H1 (cell line): Measurements from ENCODE around the gene SLX9. TPM values are rescaled to one million over a fixed set of nuclear protein-coding genes. Genes with fewer than 3 reads are reported as not detected.

Experiments used
- CTCF ChIA-PET: fragments of 300-600 bp; sonication (Branson Sonifier 250); formaldehyde crosslinking; loops from one replicate; lab custom pipeline; 2021; ENCODE audit not compliant: partially characterized antibody; lab: Charles Lee
- POLR2A ChIA-PET: fragments of 300-600 bp; sonication (Branson Sonifier 250); formaldehyde crosslinking; loops from one replicate; lab custom pipeline; 2021; ENCODE audit warnings: inconsistent platforms; ENCODE audit not compliant: partially characterized antibody; lab: Charles Lee
- DNase-seq, 2 experiments: peaks; one replicate each; pipeline versions ENCODE4 v3.0.0 to v3.0.0-alpha.2; 2010 to 2022; ENCODE audit warnings: low spot score in 2 of 2, low read depth in 1 of 2, mixed read lengths in 1 of 2
- FAIRE-seq: peaks from 2 replicates; lab custom pipeline; 2011; peaks lifted over from hg19 to GRCh38; lab: Jason Lieb, UNC
- H2AFZ ChIP-seq: 2 replicates; pipeline ENCODE4 v1.8.1; 2012; ENCODE audit warnings: low read length, inconsistent platforms
- H2AK5ac ChIP-seq: 2 replicates; pipeline ENCODE4 v1.6.1; 2013; ENCODE audit warnings: low read depth, low read length
- H2BK120ac ChIP-seq: replicated peaks from 2 replicates; pipeline ENCODE3; 2013; ENCODE audit warnings: low read depth, low read length, inconsistent platforms
- H2BK12ac ChIP-seq: 2 replicates; pipeline ENCODE4 v1.6.1; 2013; ENCODE audit warnings: low read depth, low read length
- H2BK15ac ChIP-seq: 2 replicates; pipeline ENCODE4 v1.6.1; 2013; ENCODE audit warnings: low read length
- H2BK20ac ChIP-seq: 2 replicates; pipeline ENCODE4 v1.6.1; 2013; ENCODE audit warnings: low read length
- H2BK5ac ChIP-seq: 2 replicates; pipeline ENCODE4 v1.6.1; 2013; ENCODE audit warnings: low read depth, low read length
- H3K14ac ChIP-seq: 2 replicates; pipeline ENCODE4 v1.6.1; 2013; ENCODE audit warnings: inconsistent platforms; ENCODE audit not compliant: insufficient read length
- H3K18ac ChIP-seq: 2 replicates; pipeline ENCODE4 v1.6.1; 2013; ENCODE audit warnings: low read length; ENCODE audit errors: extremely low read depth
- H3K23ac ChIP-seq: 2 replicates; pipeline ENCODE4 v1.6.1; 2013; ENCODE audit warnings: inconsistent platforms; ENCODE audit not compliant: insufficient read length
- H3K23me2 ChIP-seq: 2 replicates; pipeline ENCODE4 v1.6.1; 2013; ENCODE audit warnings: low read depth, low read length
- H3K27ac ChIP-seq: 2 replicates; pipeline ENCODE4 v1.6.1; 2011; ENCODE audit warnings: low read depth, low read length, inconsistent platforms
- H3K27me3 ChIP-seq, 4 experiments: replicated peaks in 1 of 4; 1 replicate in 1 of 4; 2 replicates in 3 of 4; pipeline versions ENCODE4 v1.6.1 to v1.8.1; 2011 to 2013; ENCODE audit warnings: low read length in 3 of 4, mild to moderate bottlenecking in 3 of 4, inconsistent platforms in 2 of 4, mixed read lengths in 2 of 4, moderate library complexity in 1 of 4; ENCODE audit not compliant: control insufficient read depth in 3 of 4, insufficient read depth in 3 of 4; ENCODE audit errors: extremely low read depth in 1 of 4
- H3K36me3 ChIP-seq, 4 experiments: 2 replicates each; pipeline versions ENCODE4 v1.6.1 to v1.8.1; 2011 to 2013; ENCODE audit warnings: mild to moderate bottlenecking in 4 of 4, low read length in 3 of 4, moderate library complexity in 2 of 4, control low read depth in 1 of 4, inconsistent platforms in 1 of 4; ENCODE audit not compliant: insufficient read depth in 4 of 4, control insufficient read depth in 2 of 4
- H3K4ac ChIP-seq: replicated peaks from 2 replicates; pipeline ENCODE3; 2013; ENCODE audit warnings: low read length, low read depth, mixed read lengths, inconsistent platforms; ENCODE audit not compliant: insufficient read length
- H3K4me1 ChIP-seq, 4 experiments: replicated peaks in 1 of 4; 1 replicate in 1 of 4; 2 replicates in 3 of 4; pipeline versions ENCODE4 v1.6.1 to v1.8.1; 2011 to 2013; ENCODE audit warnings: low read length in 3 of 4, inconsistent platforms in 2 of 4, mixed read lengths in 1 of 4; ENCODE audit not compliant: insufficient read depth in 4 of 4, control insufficient read depth in 3 of 4
- H3K4me2 ChIP-seq, 2 experiments: 2 replicates each; pipeline versions ENCODE4 v1.6.1 to v1.8.1; 2011 to 2013; ENCODE audit warnings: low read depth in 2 of 2, low read length in 2 of 2, control low read depth in 1 of 2, inconsistent platforms in 1 of 2, mild to moderate bottlenecking in 1 of 2; ENCODE audit not compliant: insufficient read depth in 1 of 2
- H3K4me3 ChIP-seq, 4 experiments: fragments of 200-600, 300-600 bp in 1 of 4; sonication (generic), shearing (Covaris generic), sonication (Bioruptor Twin) in 1 of 4; 2 replicates each; pipeline versions ENCODE4 v1.5.1 to v1.8.1; 2011 to 2016; ENCODE audit warnings: low read length in 4 of 4, low read depth in 3 of 4, control low read depth in 2 of 4, inconsistent platforms in 2 of 4, mild to moderate bottlenecking in 2 of 4, mixed read lengths in 1 of 4, moderate library complexity in 1 of 4; ENCODE audit not compliant: insufficient read depth in 2 of 4; ENCODE audit errors: extremely low read depth in 1 of 4
- H3K56ac ChIP-seq: replicated peaks from 2 replicates; pipeline ENCODE3; 2013; ENCODE audit warnings: low read depth, mild to moderate bottlenecking, mixed read lengths, low read length, inconsistent platforms; ENCODE audit not compliant: insufficient read length
- H3K79me1 ChIP-seq: 2 replicates; pipeline ENCODE4 v1.6.1; 2013; ENCODE audit warnings: low read depth, low read length, control low read depth
- H3K79me2 ChIP-seq, 2 experiments: 2 replicates each; pipeline versions ENCODE4 v1.6.1 to v1.8.1; 2012 to 2013; ENCODE audit warnings: low read length in 2 of 2, mild to moderate bottlenecking in 2 of 2, inconsistent platforms in 1 of 2; ENCODE audit not compliant: insufficient read depth in 2 of 2, control insufficient read depth in 1 of 2
- H3K9ac ChIP-seq, 4 experiments: replicated peaks in 1 of 4; 1 replicate in 1 of 4; 2 replicates in 3 of 4; pipeline versions ENCODE4 v1.6.1 to v1.8.1; 2011 to 2013; ENCODE audit warnings: low read depth in 3 of 4, low read length in 3 of 4, control low read depth in 2 of 4, mild to moderate bottlenecking in 2 of 4, moderate library complexity in 2 of 4, inconsistent platforms in 1 of 4; ENCODE audit errors: extremely low read depth in 1 of 4
- H3K9me3 ChIP-seq, 2 experiments: 2 replicates each; pipeline versions ENCODE4 v1.6.1 to v1.8.1; 2012 to 2013; ENCODE audit warnings: mild to moderate bottlenecking in 2 of 2, moderate library complexity in 2 of 2, control low read depth in 1 of 2, inconsistent platforms in 1 of 2, low read depth in 1 of 2, low read length in 1 of 2, mixed read lengths in 1 of 2; ENCODE audit not compliant: insufficient read depth in 2 of 2
- H4K20me1 ChIP-seq, 2 experiments: replicated peaks in 1 of 2; 2 replicates each; pipeline versions ENCODE3 to v1.8.1; 2011 to 2013; ENCODE audit warnings: inconsistent platforms in 2 of 2, low read length in 2 of 2, mild to moderate bottlenecking in 1 of 2; ENCODE audit not compliant: insufficient read depth in 2 of 2, control insufficient read depth in 1 of 2
- H4K5ac ChIP-seq: 2 replicates; pipeline ENCODE4 v1.6.1; 2013; ENCODE audit warnings: low read length, low read depth, mixed read lengths, inconsistent platforms; ENCODE audit not compliant: insufficient read length
- H4K8ac ChIP-seq: 2 replicates; pipeline ENCODE4 v1.8.0; 2013; ENCODE audit warnings: mild to moderate bottlenecking, moderate library complexity, low read length, inconsistent platforms; ENCODE audit not compliant: insufficient read depth; ENCODE audit errors: extremely low read depth
- H4K91ac ChIP-seq: replicated peaks from 2 replicates; pipeline ENCODE3; 2013; ENCODE audit warnings: low read length, mixed read lengths, inconsistent platforms; ENCODE audit not compliant: insufficient read length
- MAFK ChIP-seq: IDR thresholded peaks from 2 replicates; pipeline ENCODE4 v1.6.1; 2012; ENCODE audit warnings: low read depth, mild to moderate bottlenecking, improper control_type of control experiment, low read length
- SP4 ChIP-seq: IDR thresholded peaks from 2 replicates; pipeline ENCODE4 v1.6.1; 2012; ENCODE audit warnings: low read length, inconsistent platforms
- WGBS, 2 experiments: shearing (Covaris generic) in 1 of 2; methylation state at CpG; one replicate each; pipeline versions ENCODE4 v1.1.6 to v1.1.7; 2013 to 2015; ENCODE audit warnings: low lambda C conversion rate in 2 of 2, mixed read lengths in 2 of 2, inconsistent platforms in 1 of 2, low coverage in 1 of 2, missing lambda C conversion rate in 1 of 2; ENCODE audit not compliant: insufficient replicate concordance in 2 of 2, insufficient coverage in 1 of 2, insufficient read length in 1 of 2; ENCODE audit errors: extremely low coverage in 1 of 2, missing lambda C conversion rate in 1 of 2; 5-methylcytosine and 5-hydroxymethylcytosine counted together
- polyA plus RNA-seq, 7 experiments: library from polyadenylated mRNA; depleted of rRNA in 3 of 7; stranded (reverse) in 5 of 7; unstranded in 2 of 7; fragments of >200 nt in 5 of 7; fragments of 200-250 nt in 2 of 7; gene quantifications; 1 replicate in 5 of 7; 2 replicates in 1 of 7; 4 replicates in 1 of 7; pipeline versions ENCODE4 v1.2.1 to v1.2.3, GENCODE V29; 2011 to 2013; ENCODE audit warnings: missing spikeins in 2 of 7, mixed read lengths in 2 of 7
- total RNA-seq: library from RNA; stranded (reverse); fragmentation: NEBNext Ultra II Directional; extraction: Animal tissue kit (Norgen Biotek cat#: 25700); gene quantifications from 2 replicates; pipeline ENCODE4 v1.2.1, GENCODE V29; 2021

Gene SLX9
- total and polyA plus RNA-seq, 2 of the 8 experiments (the other 6 are each of a cell fraction or from before 2014, with no cell fraction given): 17.7 to 57.3 TPM

DNA sequence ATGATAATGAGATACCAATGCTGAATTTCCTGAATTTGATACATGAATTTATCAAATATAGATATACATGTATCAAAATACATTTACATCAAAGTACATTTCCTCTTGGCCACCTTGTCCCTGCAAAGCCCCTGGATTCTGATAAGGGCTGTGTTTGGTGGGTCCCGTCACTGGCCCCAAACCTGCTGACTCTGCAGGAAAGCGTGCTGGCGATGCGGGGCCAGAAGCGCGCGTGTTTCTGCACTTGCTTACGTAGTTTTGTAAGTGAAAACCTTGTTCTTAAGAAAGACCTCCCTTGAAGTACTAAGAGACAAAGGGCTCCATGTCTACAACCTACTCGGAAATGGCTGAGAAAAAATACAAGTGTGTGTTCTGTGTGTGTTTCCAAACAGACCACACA is 30.1 kb upstream of the SLX9 start:
- H2AFZ ChIP-seq: no peak overlapping the region
- ChIA-PET POLR2A (interaction anchor here (0.9 to 1.0 kb wide), 2 partner anchors 26 to 75 kb away, joined by 3 to 5 read pairs; no protein-coding TSS in a partner anchor), CTCF (interaction anchor here (0.9 to 4.4 kb wide), 3 partner anchors 10 to 17 kb away, joined by 3 to 28 read pairs (median 5); no protein-coding TSS in a partner anchor)
- no peak overlapping the region for H2BK15ac ChIP-seq
- no peak overlapping the region for H2BK120ac ChIP-seq
- no peak overlapping the region for H3K23ac ChIP-seq
- H3K4me3 ChIP-seq: no peak overlapping the region
- H3K14ac ChIP-seq: no peak overlapping the region
- H3K9ac ChIP-seq: no peak overlapping the region
- 91% methylated on average over 9 of the region's 9 CpGs; no CpG with 5 or more reads in 1 of the 2 experiments for WGBS, 2 experiments
- H3K27ac ChIP-seq: no peak overlapping the region
- FAIRE-seq (no peak), DNase-seq (no peak)
- no peak overlapping the region for H3K56ac ChIP-seq
- H3K18ac ChIP-seq: no peak overlapping the region
- H3K79me1 ChIP-seq: no peaks in the 10 kb centered on the region
- no peak overlapping the region for H2BK20ac ChIP-seq
- H2BK5ac ChIP-seq: no peak overlapping the region
- H4K8ac ChIP-seq: peak overlapping the region; percentile 18; the same call in 1 of the 2 replicates
- no peak overlapping the region for H4K5ac ChIP-seq
- no peak overlapping the region for H2AK5ac ChIP-seq
- H3K27me3 ChIP-seq: peaks cover 0 to 4% (median 1%) of the 10 kb centered on the region in 4 experiments; a peak in 1 of 7 replicates
- peaks cover 3% of the 10 kb centered on the region; the same call in 1 of the 2 replicates for H3K23me2 ChIP-seq
- peaks cover 0 to 11% (median 0%) of the 10 kb centered on the region in 4 experiments; a peak in 3 of 7 replicates for H3K4me1 ChIP-seq
- H2BK12ac ChIP-seq: no peak overlapping the region
- no peak overlapping the region for H3K4me2 ChIP-seq
- no peaks in the 10 kb centered on the region for H3K79me2 ChIP-seq
- peaks cover 0 to under 1% of the 10 kb centered on the region in 2 experiments for H4K20me1 ChIP-seq
- no peaks in the 10 kb centered on the region for H3K36me3 ChIP-seq
- no peak overlapping the region for H4K91ac ChIP-seq
- TF ChIP-seq MAFK: peak; percentile 63
- TF ChIP-seq SP4: no peak
- no peaks in the 10 kb centered on the region for H3K9me3 ChIP-seq
- no peak overlapping the region for H3K4ac ChIP-seq
